ENCODE data around the gene KRT23.
"Not testable (repeated sequence)": the region's sequence is repeated elsewhere in the genome, so short reads cannot be mapped to it uniquely, and the experiment has no call there.

Gene KRT23

DNA sequence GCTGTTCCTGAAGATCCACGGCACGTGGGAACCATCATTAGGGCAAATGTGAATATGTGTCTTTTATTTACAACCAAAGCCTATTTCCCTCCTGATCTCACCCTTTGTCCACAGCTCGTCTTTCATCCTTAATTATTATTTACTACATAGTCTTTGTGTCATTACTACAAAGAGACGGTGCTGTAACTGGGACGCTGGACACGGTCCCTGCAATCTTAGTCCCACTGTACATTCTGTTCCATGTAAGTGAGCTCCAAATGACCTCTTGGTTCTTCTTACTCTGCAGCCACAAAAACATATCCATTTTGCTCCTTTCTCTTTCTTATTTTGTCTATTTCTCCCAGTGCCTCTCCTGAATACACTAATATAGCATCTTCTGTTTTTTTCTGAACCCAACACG lies 12.7 kb upstream of the KRT23 start:
- no peak for DNase-seq (ENCODE audit: low read depth in 2 of 2)

- no peak for DNase-seq (ENCODE audit: low read depth in 2 of 2)
These were observed 12.0 kb upstream of the KRT23 start for GRCh38 chr17:40949418-40949817.

DNA sequence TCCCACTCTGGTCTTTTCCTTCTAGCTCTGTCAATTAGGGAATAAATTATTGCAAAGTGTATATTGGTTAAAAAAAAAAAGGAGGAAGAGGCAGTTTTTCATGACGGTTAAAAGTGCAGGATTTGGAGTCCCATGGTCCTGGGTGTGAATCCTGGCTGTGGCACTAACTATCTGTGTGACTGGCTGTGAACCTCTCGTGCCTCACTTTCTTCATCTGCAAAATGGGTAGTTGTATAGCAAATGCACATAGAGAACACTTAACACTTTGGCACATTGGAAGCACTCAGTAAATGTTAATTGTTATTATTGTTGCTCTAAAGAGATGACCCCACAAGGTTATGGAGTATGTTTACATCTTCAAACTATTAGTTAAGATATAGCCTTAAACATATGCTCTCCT lies 10.5 kb upstream of the KRT23 start:
- DNase-seq (ENCODE audit: low read depth in 2 of 2), result no peak

GRCh38 chr17:40945414-40945813 lies 8.0 kb upstream of the KRT23 start:
- DNase-seq (ENCODE audit: low read depth in 2 of 2), result no peak

GRCh38 chr17:40944531-40944930 lies 7.1 kb upstream of the KRT23 start:
- no peak for DNase-seq (ENCODE audit: low read depth in 2 of 2)

GRCh38 chr17:40942553-40942952 lies 5.1 kb upstream of the KRT23 start:
- no peak for DNase-seq (ENCODE audit: low read depth in 2 of 2)

GRCh38 chr17:40940266-40940665 lies 2.8 kb upstream of the KRT23 start:
- no peak for DNase-seq (ENCODE audit: low read depth in 2 of 2)

- DNase-seq (ENCODE audit: low read depth in 2 of 2), result no peak
These were observed 1.5 kb upstream of the KRT23 start for GRCh38 chr17:40938981-40939380.

GRCh38 chr17:40936976-40937375 lies 470 bp downstream of the KRT23 start:
- no peak for DNase-seq (ENCODE audit: low read depth in 2 of 2)

GRCh38 chr17:40936437-40936971 lies 942 bp downstream of the KRT23 start:
- no peak for DNase-seq (ENCODE audit: low read depth in 2 of 2)

DNA sequence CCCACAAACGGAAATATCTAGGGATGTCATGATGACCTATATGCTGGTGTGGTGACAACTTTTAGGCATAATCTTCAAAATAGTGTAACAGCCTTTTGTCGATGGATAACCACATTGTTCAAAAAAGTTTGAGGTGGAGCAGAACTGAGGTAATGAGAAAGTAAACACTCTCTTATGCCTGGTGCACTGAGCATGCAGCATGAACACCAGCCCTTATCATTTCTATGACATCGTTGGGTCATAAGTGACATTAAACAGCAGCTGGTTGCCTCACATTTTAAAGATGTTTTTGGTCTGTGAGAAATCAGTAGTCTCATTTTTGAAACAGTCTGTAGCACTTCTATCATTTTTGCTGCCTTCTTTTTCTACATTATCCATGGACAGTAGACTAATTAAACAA lies 1.8 kb downstream of the KRT23 start:
- no peak for DNase-seq (ENCODE audit: low read depth in 2 of 2)

DNA sequence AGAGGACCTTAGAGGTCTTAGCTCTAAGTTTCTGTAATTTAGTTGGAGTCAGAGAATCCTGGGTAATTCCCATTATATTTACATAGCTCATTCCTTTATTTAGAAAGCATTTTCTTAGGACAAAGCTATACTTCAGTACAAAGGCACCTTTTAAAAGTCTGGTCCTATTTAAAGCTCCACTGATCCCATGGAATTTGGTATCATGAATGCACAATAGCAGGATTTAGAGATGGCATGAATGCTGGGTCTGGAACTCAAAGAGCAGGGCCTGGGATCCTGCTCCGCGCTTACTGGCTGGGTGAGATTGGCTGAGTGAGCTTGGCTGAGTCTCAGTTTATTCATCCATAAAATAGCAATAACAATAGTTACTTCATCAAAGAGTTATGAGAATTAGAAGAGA lies 4.8 kb downstream of the KRT23 start:
- no peak for DNase-seq (ENCODE audit: low read depth in 2 of 2)

- DNase-seq (ENCODE audit: low read depth in 2 of 2), result no peak
These were observed 6.1 kb downstream of the KRT23 start for GRCh38 chr17:40931311-40931710.

- DNase-seq (ENCODE audit: low read depth in 2 of 2), result no peak
These were observed 11.1 kb downstream of the KRT23 start for GRCh38 chr17:40926341-40926740.

DNA sequence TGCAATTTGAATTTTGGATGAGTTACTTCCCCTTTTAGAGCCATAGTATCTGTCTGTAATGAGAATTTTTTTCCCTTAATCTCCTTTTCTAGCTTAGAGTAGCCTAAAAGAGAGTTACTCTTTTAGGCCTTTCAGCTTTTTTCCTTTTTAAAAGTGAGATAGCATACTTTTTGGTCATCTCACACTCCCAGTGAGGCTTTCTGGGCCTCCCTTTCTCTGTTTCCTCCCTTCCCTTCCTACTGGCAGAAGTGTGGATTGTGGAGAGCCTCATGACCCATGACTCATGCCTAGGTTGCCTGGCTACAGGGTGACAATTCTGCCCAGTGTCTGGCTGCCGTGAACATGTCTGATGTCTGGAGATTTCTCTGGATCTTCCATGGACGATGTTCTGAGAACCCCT lies 15.2 kb downstream of the KRT23 start:
- DNase-seq (ENCODE audit: low read depth in 2 of 2), result no peak

- DNase-seq (ENCODE audit: low read depth in 2 of 2), result no peak
These were observed 16.4 kb downstream of the KRT23 start for GRCh38 chr17:40921026-40921425.

DNA sequence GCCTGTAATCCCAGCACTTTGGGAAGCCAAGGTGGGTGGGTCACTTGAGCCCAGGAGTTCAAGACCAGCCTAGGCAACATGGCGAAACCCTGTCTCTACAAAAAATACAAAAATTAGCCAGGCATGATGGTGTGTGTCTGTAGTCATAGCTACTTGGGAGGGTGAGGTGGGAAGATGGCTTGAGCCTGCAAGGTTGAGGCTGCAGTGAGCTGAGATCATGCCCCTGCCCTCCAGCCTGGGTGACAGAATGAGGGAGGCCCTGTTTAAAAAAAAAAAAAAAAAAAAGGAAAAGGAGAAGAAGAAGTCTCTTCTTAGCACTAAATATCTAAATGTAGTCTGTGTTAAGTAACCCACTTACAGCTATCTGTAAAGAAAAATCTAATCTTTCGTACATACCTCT lies 20.3 kb downstream of the KRT23 start:
- DNase-seq (ENCODE audit: low read depth in 2 of 2), result not testable (repeated sequence)

GRCh38 chr17:40916366-40916765 lies 21.1 kb downstream of the KRT23 start:
- DNase-seq (ENCODE audit: low read depth in 2 of 2), result no peak

- DNase-seq (ENCODE audit: low read depth in 2 of 2), result no peak
These were observed 21.7 kb downstream of the KRT23 start for GRCh38 chr17:40915721-40916256.

DNA sequence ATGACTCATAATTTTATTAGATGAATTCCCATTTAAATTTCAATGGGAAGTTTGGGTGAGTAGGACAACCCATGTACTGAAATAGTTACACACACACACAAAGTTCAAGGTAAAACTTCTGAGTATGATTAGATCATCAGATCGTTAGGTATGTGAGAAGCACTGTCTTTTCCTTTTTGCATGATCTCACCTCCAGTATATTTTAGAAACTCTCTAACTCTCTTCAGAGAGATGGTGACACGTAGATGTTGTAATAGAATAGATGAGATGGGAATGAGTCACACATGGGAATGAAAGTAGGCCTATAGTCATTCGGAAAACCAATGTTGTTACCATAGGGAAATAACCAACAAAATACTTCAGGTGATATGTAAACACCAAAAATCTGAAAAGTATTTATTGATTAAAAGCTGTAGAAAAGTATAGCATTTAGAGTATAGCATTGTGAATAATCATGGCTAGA lies 22.2 kb downstream of the KRT23 start:
- DNase-seq (ENCODE audit: low read depth in 2 of 2), result no peak

GRCh38 chr17:40914075-40914855 lies 23.2 kb downstream of the KRT23 start:
- DNase-seq (ENCODE audit: low read depth in 2 of 2), result no peak

GRCh38 chr17:40912486-40913210 lies 24.8 kb downstream of the KRT23 start:
- DNase-seq (ENCODE audit: low read depth in 2 of 2), result no peak

DNA sequence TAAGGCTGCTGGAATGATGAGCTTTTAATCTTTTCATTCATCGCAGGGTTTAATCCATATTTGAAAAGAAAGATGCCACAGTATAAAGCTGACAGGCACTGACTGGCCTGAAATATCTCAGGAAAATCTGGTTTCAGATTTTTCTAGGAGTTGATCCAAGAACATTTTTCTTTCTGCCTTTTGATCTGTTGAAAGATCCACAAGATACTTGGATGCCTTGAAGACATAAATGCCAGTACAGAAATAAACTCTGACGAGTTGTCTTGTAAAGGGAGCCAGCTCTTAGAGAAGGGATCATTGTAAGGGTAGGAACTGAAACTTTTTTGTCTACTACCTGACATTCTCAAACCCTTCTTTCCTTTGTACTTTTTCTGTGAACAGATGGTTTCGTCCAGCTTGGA lies 27.0 kb downstream of the KRT23 start:
- DNase-seq (ENCODE audit: low read depth in 2 of 2), result no peak
